ENCODE measurements around the gene SLC24A3.

DNA sequence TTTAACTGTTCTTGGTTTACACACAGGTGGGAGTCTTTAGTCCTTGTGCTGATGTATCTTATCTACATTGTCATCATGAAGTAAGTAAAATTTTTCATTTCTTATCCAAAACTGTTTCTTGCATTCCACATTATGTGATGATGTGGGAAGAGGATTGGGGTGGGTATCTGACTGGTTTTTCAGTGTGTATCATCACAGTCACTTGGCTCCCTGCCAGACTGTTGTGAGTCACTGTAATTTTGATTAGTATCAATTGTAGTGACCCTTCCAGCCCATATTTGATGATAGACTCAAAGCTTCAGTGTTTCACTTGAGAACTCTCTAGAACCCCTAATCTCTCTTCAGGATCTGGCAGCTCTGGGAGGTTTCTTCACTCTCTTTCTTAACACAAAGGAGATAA is 461.1 kb downstream of the SLC24A3 start:
- TF ChIP-seq, protein P1, sequence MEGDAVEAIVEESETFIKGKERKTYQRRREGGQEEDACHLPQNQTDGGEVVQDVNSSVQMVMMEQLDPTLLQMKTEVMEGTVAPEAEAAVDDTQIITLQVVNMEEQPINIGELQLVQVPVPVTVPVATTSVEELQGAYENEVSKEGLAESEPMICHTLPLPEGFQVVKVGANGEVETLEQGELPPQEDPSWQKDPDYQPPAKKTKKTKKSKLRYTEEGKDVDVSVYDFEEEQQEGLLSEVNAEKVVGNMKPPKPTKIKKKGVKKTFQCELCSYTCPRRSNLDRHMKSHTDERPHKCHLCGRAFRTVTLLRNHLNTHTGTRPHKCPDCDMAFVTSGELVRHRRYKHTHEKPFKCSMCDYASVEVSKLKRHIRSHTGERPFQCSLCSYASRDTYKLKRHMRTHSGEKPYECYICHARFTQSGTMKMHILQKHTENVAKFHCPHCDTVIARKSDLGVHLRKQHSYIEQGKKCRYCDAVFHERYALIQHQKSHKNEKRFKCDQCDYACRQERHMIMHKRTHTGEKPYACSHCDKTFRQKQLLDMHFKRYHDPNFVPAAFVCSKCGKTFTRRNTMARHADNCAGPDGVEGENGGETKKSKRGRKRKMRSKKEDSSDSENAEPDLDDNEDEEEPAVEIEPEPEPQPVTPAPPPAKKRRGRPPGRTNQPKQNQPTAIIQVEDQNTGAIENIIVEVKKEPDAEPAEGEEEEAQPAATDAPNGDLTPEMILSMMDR (conservative IDR thresholded peaks at IDR 0.05; ENCODE audit: low read depth, low read length) = no peak
- TF ChIP-seq EZH2 (IDR thresholded peaks at IDR 0.05; ENCODE audit: borderline replicate concordance, low read depth, low read length, poor library complexity, severe bottlenecking) = no peak
